Gastrocnemius medialis (tissue), 4 donors: ENCODE results near the gene PLA2G12B. TPM values are rescaled to one million over a fixed set of nuclear protein-coding genes. Genes with fewer than 3 reads are reported as not detected.

Source experiments
- ATAC-seq, 2 donors: fragments of 150-250 bp; one replicate each; pipeline ENCODE4 v1.9.1; 2016
- DNase-seq, 2 donors: peaks; one replicate each; pipeline ENCODE4 v3.0.0-alpha.2; 2019
- H3K27ac ChIP-seq, 4 donors: fragments of 200-600 bp; sonication (generic); 1 replicate in 1 of 4; 2 replicates in 3 of 4; pipeline ENCODE4 v1.5.1; 2016 to 2018; ENCODE audit warnings: mild to moderate bottlenecking in 2 of 4, moderate library complexity in 1 of 4
- H3K27me3 ChIP-seq, 3 donors: fragments of 200-600 bp; sonication (generic) in 2 of 3; 1 replicate in 1 of 3; 2 replicates in 2 of 3; pipeline versions ENCODE4 v1.5.1 to v1.6.0; 2016 to 2019; ENCODE audit warnings: mild to moderate bottlenecking in 1 of 3, moderate library complexity in 1 of 3
- H3K36me3 ChIP-seq, 2 donors: fragments of 200-600 bp; sonication (generic) in 1 of 2; one replicate each; pipeline ENCODE4 v1.5.1; 2017 to 2018
- H3K4me1 ChIP-seq, 2 donors: fragments of 200-600 bp; sonication (generic) in 1 of 2; one replicate each; pipeline ENCODE4 v1.5.1; 2016 to 2017; ENCODE audit warnings: mild to moderate bottlenecking in 2 of 2
- H3K4me3 ChIP-seq, 4 donors: fragments of 200-600 bp; sonication (generic) in 3 of 4; 1 replicate in 1 of 4; 2 replicates in 3 of 4; pipeline ENCODE4 v1.5.1; 2016 to 2019; ENCODE audit warnings: mild to moderate bottlenecking in 2 of 4
- H3K9me3 ChIP-seq, 3 donors: fragments of 200-600 bp; sonication (generic) in 2 of 3; 1 replicate in 1 of 3; 2 replicates in 2 of 3; pipeline ENCODE4 v1.5.1; 2016 to 2019
- CTCF ChIP-seq, 5 experiments: fragments of 450-650 bp in 3 of 5; fragments of 200-600 bp in 2 of 5; sonication (generic) in 2 of 5; IDR thresholded peaks in 4 of 5; conservative IDR thresholded peaks in 1 of 5; 1 replicate in 4 of 5; 2 replicates in 1 of 5; pipeline ENCODE4 v1.5.1; 2016 to 2019; ENCODE audit warnings: antibody characterized with exemption in 5 of 5, mild to moderate bottlenecking in 3 of 5, moderate library complexity in 3 of 5
- POLR2A ChIP-seq, 2 donors: fragments of 450-650 bp; IDR thresholded peaks; one replicate each; pipeline ENCODE4 v1.6.1; 2017; ENCODE audit warnings: antibody characterized with exemption in 2 of 2, mild to moderate bottlenecking in 2 of 2, moderate library complexity in 2 of 2
- in situ Hi-C, 4 donors: fragments of 200-750 bp; cut with MboI; loops; one replicate each; pipeline versions ENCODE4 v1.15.0 to v1.8.0; 2017; ENCODE audit warnings: low sequenced_read_pairs in 4 of 4
- intact Hi-C: fragments of 100-400 bp; cut with DNase I; formaldehyde crosslinking; loops from one replicate; pipeline ENCODE4 v1.15.1; 2023; ENCODE audit warnings: low total_unique reads
- total RNA-seq, 4 donors: library from RNA; depleted of rRNA; stranded (reverse); fragments of >200 nt; gene quantifications; one replicate each; pipeline versions ENCODE4 v1.1.0 to v1.2.3, GENCODE V29; 2016

The PLA2G12B gene
- total RNA-seq, 4 donors from 2014 or later: not detected

GRCh38 chr10:72981882-72982529 is 27.4 kb upstream of the PLA2G12B start:
- Histone ChIP-seq H3K4me1 (no peaks in the 10 kb centered on the region), H3K27ac (no peak overlapping the region), H3K4me3 (no peak overlapping the region), H3K27me3 (no peaks in the 10 kb centered on the region), H3K9me3 (no peaks in the 10 kb centered on the region), H3K36me3 (no peaks in the 10 kb centered on the region)
- intact Hi-C loops (no loop called here), in situ Hi-C loops (no loop called here)
- TF ChIP-seq POLR2A (IDR thresholded peaks at IDR 0.05) (no peak), CTCF (IDR thresholded peaks at IDR 0.05 in 4 of 5, conservative IDR thresholded peaks at IDR 0.05 in 1 of 5) (no peak)
- DNase-seq: peak in 1 of 2 donors; percentile 47
- peak; percentile 29 to 39 for ATAC-seq

GRCh38 chr10:72981028-72981881 is 26.6 kb upstream of the PLA2G12B start:
- intact Hi-C loops (no loop called here), in situ Hi-C loops (no loop called here)
- H3K4me1 ChIP-seq: no peaks in the 10 kb centered on the region
- TF ChIP-seq POLR2A (IDR thresholded peaks at IDR 0.05) (no peak), CTCF (IDR thresholded peaks at IDR 0.05 in 4 of 5, conservative IDR thresholded peaks at IDR 0.05 in 1 of 5) (no peak)
- no peaks in the 10 kb centered on the region for H3K27me3 ChIP-seq
- ATAC-seq (peak; percentile 20 to 26), DNase-seq (peak in 1 of 2 donors; percentile 26)
- no peaks in the 10 kb centered on the region for H3K9me3 ChIP-seq
- H3K27ac ChIP-seq: no peak overlapping the region
- no peak overlapping the region for H3K4me3 ChIP-seq
- H3K36me3 ChIP-seq: no peaks in the 10 kb centered on the region

- Histone ChIP-seq H3K9me3 (peaks cover 0 to 6% (median 1%) of the 10 kb centered on the region in 3 donors), H3K27ac (no peak overlapping the region), H3K4me3 (no peak overlapping the region), H3K27me3 (no peaks in the 10 kb centered on the region), H3K36me3 (no peaks in the 10 kb centered on the region), H3K4me1 (no peaks in the 10 kb centered on the region)
- TF ChIP-seq CTCF (IDR thresholded peaks at IDR 0.05 in 4 of 5, conservative IDR thresholded peaks at IDR 0.05 in 1 of 5) (no peak), POLR2A (IDR thresholded peaks at IDR 0.05) (no peak)
- intact Hi-C loops (no loop called here), in situ Hi-C loops (no loop called here)
- ATAC-seq (peak; percentile 5 to 15), DNase-seq (peak in 1 of 2 donors; percentile 36)
Measured at GRCh38 chr10:72980348-72980747, 25.7 kb upstream of the PLA2G12B start.

DNA sequence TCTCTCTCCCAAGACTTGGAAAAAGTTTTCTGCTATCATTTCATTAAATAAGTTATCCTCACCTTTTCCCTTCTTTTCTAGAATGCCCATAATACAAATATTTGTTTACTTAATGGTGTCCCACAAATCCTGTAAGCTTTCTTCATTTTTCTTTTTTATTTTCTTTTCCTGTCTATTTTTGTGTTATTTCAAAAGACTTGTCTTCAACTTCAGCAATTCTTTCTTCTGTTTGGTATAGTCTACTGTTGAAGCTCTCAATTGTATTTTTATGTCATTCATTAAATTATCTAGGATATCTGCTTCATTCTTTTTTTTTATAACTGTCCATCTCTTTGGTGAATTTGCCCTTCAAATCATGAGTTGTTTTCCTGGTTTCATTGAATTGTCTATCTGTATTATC is 25.1 kb upstream of the PLA2G12B start:
- in situ Hi-C loops: no loop called here
- no peak overlapping the region for H3K27ac ChIP-seq
- TF ChIP-seq POLR2A (IDR thresholded peaks at IDR 0.05) (no peak), CTCF (IDR thresholded peaks at IDR 0.05 in 4 of 5, conservative IDR thresholded peaks at IDR 0.05 in 1 of 5) (no peak)

More for the DNA sequence above, 25.1 kb upstream of the PLA2G12B start:
- intact Hi-C loops: no loop called here
- DNase-seq: no peak
- no peaks in the 10 kb centered on the region for H3K4me1 ChIP-seq
- no peaks in the 10 kb centered on the region for H3K27me3 ChIP-seq
- ATAC-seq: no peak
- no peak overlapping the region for H3K4me3 ChIP-seq
- no peaks in the 10 kb centered on the region for H3K36me3 ChIP-seq
- peaks cover 0 to 7% (median 5%) of the 10 kb centered on the region in 3 donors for H3K9me3 ChIP-seq
